ENCODE measurements around the gene ARHGAP10.
"Not testable (repeated sequence)": the region's sequence is repeated elsewhere in the genome, so short reads cannot be mapped to it uniquely, and the experiment has no call there.

ARHGAP10 gene

DNA sequence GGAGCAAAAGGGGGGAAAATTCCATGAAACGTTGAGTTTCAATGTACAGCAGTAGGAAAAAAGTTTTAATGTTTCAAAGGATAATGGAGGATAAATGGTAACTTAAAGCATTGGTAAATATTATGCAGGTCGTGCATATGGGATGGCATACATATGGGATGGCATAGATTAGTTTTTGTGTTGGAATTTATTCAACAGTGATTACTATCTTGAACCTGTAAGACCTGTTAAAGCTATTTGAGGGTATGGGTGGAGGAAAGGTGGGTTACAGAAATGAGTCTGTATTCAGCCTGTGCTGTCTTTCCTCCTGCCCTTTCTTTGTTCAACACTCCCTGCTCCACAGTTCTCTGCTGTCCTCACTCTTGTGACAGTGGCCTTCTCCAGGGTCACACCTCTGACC lies 54.6 kb downstream of the ARHGAP10 start:
- DNase-seq, result no peak
- intact Hi-C loops (cut with DNase I), result no loop called here

DNA sequence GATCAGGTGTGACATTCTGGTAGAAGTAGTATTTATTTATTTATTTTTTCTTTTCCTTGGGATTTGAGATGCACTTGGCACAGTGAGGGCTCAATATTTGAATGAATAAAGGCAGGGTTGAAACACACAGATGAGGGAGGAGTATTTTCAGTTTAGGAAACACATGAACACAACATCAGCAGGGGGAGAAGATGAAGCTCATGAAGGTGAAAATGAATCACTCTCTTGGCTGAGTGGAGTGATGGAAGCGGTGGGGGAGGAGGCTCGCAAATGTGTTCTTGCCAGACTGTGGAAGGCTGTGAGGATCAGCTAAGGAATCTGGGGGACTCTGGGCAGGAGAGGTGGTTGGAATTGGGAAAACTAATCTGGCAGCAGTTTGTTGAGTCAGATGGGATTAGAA lies 55.3 kb downstream of the ARHGAP10 start:
- no peak for DNase-seq
- intact Hi-C loops (cut with DNase I), result no loop called here

DNA sequence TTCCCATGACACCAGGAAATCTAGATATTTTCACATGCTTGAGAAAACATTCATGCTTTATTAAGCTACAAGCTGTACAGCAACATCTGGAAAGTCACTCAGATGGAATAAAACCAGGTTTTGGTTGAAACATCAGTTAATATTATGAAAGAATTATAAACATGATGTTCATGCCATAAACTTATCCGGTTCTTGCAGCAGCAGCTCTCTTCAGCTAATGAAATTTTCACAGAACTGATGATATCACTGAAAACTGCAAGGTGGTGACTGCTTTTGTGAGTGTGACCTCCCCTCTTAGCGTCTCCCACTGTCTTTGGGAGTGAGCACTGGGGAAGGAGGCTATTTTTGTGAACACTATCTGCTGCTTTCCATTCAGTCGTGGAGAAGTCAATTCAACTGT lies 56.9 kb downstream of the ARHGAP10 start:
- no peak for DNase-seq
- intact Hi-C loops (cut with DNase I), result no loop called here

DNA sequence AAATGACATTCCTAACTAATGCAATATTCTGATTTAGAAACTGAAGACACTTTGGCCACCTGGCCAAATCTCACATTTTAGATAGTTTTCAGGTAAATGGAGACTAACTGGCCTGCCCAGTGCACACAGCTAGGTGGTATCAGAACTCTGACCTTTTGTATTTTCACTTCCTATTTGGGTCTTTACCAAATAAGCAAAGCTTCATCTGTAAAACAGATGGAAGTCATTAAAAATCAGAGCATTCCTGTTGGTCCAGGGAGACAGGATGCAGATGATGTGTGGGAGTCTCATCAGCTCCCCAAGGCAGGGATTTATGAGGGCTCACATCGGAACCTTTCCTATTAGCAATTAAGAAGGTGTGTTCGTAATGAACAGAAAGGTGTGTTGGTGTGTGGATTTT lies 57.7 kb downstream of the ARHGAP10 start:
- intact Hi-C loops (cut with DNase I), result no loop called here
- no peak for DNase-seq

DNA sequence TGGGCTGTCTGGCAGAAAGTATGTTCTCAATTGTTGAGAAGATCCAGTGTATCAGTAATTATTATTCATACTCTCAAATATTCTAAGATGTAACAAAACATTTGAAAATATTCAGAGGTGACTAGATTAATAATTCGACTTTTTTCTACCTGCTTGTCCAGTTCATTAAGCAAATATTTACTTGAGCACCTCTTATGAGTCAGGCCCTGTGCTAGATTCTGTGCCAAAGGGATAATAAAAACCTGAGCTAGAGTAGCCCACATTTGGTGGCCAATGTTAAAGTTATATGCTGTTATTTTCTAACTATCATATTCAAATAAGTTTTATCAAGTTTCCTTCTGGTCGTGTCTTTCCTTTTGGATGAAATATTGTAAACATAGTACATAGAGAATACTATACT lies 58.5 kb downstream of the ARHGAP10 start:
- DNase-seq, result no peak
- intact Hi-C loops (cut with DNase I), result no loop called here

DNA sequence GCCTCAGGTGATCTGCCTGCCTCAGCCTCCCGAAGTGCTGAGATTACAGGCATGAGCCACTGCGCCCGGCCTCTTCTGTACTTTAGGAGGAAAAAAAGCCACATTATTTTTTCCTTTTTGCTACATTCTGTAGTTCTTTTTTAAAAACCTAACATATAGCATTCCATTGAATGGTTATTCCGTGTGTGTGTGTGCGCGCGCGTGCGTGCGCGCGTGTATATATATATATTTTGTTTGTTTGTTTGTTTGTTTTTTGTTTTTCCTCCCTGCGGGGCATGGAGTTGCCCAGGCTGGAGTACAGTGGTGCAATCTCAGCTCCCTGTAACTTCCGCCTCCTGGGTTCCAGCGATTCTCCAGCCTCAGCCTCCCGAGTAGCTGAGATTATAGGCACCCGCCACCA lies 59.5 kb downstream of the ARHGAP10 start:
- no peak for DNase-seq

DNA sequence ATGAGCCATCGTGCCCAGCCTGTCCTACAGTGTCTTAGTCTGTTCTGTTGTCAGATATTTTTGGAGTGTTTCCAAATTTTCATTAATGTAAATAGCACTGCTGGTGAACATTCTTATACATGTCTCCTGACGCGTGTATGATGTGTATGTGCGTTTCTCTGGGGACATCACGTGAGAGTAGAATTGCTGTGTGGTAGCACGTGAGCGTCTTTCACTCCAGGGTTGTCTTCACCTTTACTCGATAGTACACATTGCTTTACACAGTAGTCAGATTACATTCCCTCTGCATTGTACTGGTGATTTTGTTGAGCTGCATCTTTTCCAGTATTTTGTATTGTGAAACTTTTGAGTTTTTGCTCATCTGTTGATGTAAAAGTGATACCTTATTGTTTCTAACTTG lies 60.0 kb downstream of the ARHGAP10 start:
- DNase-seq, result no peak
- intact Hi-C loops (cut with DNase I), result no loop called here

More for the DNA sequence above, 59.5 kb downstream of the ARHGAP10 start:
- intact Hi-C loops (cut with DNase I), result no loop called here

DNA sequence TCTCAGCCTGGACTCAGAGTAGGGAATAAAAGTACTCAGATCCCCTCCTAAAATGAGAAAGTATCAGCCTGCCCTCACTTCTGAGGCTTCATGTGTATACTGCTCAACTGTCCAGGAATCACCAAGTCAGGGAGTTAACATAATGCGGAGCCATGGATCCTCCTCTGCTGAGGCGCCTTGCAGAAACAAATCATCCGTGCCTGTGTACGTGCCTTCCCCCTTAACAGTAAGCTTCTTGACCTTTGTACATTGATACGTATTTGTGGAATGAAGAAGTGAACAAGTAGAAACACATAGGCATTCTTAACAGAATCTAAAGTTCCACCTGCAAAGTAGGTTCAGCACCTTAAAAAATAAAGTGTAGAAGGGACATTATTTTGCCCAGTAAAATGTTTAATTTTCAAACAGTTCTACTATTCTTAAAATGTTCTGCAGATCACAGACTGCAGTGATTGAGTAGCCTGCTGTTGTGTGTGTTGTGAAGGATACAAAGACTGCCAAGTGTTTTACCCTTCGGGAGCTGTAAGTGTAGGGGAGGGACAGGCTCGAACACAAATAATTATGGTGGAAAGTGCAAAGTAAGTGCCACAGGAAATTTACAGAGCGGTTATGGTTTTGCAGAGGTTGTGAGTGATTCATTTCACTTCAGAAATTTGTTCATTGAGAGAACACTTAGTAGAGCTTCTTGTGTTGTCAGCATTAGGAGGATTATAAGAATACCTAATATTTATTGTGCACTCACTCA lies 61.9 kb downstream of the ARHGAP10 start:
- intact Hi-C loops (cut with DNase I), result no loop called here
- DNase-seq, result no peak

DNA sequence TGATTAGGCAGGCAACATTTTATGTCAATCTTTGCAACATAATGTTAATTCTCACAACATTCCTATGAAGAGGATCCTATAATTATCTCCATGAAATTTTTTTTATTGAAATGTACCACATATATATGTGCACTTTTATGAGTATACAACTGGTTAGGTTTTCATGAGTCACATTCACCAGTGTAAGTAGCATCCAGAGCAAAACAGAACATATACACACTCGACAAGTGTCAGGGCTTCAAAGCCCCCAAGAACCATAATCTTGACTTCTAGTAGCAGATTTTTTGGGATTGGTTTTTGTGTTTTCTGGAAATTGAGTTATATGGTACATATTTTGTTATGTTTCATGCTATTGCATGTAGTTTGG lies 62.4 kb downstream of the ARHGAP10 start:
- intact Hi-C loops (cut with DNase I), result no loop called here

DNA sequence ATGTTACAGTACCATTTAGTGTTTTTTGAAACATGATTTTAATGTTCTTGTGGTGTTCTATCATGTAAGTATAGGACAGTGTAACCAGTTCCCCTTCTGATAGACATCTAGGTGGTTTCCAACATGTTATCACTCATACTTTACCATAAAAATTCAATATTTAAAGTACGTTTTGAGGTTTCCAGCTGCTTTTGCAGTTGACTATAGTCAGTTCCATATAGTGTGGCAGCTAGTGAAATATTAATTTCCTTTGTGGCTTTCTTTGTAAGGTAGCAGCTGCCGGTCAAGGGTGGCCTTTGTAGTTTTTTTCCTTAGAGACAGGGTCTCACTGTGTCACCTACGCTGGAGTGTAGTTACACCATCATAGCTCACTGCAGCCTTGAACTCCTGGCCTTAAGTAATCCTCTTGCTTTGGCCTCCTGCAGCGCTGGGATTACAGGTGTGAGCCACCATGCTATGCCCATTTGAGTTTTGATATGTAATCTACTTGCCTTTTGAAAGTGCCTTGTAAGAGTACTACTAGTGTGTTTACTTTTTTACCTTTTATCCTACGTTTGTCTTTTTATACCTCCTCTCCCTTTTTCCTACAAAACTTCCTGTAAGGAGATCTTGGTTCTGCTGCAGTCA lies 63.0 kb downstream of the ARHGAP10 start:
- intact Hi-C loops (cut with DNase I), result no loop called here
- DNase-seq, result no peak

More for the DNA sequence above, 62.4 kb downstream of the ARHGAP10 start:
- no peak for DNase-seq

DNA sequence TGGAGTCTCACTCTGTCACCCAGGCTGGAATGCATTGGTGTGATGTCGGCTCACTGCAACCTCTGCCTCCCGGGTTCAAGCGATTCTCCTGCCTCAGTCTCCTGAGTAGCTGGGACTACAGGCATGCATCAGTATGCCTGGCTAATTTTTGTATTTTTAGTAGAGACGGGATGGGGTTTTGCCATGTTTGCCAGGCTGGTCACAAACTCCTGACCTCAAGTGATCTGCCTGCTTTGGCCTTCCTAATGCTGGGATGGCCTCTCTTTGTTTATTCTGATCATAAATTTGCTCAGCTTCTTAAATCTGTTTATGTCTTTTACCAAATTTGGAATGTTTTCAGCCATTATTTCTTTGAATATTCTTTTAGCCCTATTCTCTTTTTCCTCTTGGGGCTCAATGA lies 67.2 kb downstream of the ARHGAP10 start:
- DNase-seq; intact Hi-C loops (cut with DNase I): not testable (repeated sequence)

DNA sequence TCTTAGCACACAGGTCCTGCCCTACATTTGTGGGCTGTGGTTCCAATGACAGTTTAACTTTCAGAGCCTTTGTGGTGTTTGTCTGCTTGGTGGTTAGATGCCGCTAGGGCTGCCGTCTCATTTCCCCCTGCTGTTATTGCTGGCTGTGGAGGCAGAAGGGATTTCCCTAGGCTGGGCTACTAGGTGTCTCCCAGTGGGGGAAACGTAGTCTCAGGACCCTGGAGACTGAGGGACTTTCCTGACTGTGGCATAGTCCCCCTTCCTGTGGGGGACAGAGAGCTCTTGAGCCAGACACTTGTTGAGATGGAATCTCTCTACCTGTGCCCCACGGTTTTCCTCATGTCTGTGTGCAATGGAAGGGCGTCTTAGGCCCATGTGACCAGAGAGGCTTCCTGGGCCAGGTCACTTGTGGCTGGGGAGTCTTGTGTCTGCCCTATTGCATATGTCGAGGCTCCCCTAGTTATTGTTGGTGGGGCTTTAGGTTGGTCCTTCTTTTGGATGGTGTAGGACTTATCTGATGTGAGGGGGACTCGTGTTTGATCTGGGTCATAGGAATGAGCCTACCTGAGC lies 68.2 kb downstream of the ARHGAP10 start:
- DNase-seq, result no peak
- intact Hi-C loops (cut with DNase I), result loop anchor here (10.0 kb wide), 1 partner anchor 65 kb away; the partner anchor contains the start of gene ARHGAP10

DNA sequence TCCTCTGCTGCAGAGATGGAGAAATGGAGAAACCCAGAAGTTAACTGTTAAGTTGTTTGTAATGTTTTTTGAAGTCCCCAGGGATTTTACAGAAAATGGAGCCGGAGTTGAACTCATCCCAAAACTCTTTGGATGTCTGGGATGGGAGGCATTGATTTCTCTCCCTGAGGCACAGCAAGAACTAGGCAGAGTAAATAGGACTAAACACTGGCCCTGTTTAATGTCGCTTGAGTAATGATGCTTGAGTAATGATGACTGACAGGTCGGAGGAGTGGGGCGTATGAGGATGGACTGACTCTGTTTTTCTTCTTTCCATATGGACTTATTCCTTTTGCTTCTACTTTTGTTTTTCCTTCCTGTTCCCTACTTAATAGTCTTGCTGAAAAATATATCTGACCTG lies 69.9 kb downstream of the ARHGAP10 start:
- intact Hi-C loops (cut with DNase I), result loop anchor here (10.0 kb wide), 1 partner anchor 67 kb away; the partner anchor contains the start of gene ARHGAP10
- no peak for DNase-seq

DNA sequence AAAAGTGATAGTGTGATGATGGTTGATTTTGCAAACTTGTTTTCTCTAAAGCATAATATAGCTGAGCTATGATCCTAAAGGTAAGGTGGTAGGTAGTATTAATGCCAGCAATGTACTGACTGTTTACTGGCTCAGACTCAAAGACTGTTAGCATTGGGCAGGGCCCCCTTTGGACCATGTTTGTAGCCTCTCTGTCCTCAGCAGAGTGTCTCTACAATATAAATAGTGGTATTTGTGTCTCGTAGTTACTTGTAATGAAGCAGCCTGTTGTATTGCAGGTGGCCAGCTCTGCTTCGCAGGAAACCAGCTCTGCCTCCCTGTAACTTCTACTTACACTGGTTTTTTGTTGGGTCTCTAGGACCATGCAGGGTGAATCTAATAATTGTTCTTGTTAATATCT lies 70.5 kb downstream of the ARHGAP10 start:
- intact Hi-C loops (cut with DNase I), result loop anchor here (10.0 kb wide), 1 partner anchor 68 kb away; the partner anchor contains the start of gene ARHGAP10
- DNase-seq, result no peak

DNA sequence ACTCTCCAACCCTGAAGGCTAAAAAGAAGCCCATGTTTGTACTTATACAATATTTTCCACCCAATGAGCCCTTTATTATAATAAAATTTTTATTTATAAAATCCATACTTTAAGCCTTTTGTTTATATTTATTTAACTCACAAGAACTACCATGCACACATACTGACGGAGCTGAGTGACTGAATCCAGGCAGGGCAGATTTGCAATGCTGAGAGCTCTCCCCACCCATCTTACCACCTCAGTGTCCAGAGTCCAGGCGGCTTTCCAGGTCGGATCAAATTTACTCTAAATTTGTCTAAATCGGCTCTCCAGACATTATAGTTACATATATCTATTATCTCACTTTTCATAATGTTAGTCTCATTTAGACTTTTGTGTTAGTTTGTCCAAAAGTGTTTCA lies 74.1 kb downstream of the ARHGAP10 start:
- intact Hi-C loops (cut with DNase I), result loop anchor here (10.0 kb wide), 1 partner anchor 71 kb away; the partner anchor contains the start of gene ARHGAP10
- no peak for DNase-seq

DNA sequence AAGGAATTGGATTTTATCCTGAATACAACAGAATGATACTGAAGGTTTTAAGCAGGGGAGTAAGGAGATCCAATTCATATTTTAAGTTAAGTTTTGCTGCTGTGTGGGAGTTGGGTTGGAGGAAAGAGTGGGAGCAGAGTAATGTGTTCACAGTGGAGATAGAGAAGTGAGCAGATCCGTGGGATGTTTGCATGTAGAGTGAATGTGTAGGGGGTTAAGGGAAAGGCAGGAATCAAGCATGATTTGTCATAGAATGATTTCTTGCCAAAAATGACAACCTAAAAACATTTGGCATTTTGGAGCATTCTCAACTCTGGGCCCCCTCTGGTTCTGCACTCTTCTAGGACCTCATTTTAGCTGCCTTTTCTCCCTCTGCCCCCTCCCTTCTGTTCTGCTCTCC lies 76.6 kb downstream of the ARHGAP10 start:
- DNase-seq, result peak in 20 of 42 donors; percentile 16 to 79 (median 42)
- intact Hi-C loops (cut with DNase I), result loop anchor here (10.0 kb wide), 1 partner anchor 74 kb away; the partner anchor contains the start of gene ARHGAP10

DNA sequence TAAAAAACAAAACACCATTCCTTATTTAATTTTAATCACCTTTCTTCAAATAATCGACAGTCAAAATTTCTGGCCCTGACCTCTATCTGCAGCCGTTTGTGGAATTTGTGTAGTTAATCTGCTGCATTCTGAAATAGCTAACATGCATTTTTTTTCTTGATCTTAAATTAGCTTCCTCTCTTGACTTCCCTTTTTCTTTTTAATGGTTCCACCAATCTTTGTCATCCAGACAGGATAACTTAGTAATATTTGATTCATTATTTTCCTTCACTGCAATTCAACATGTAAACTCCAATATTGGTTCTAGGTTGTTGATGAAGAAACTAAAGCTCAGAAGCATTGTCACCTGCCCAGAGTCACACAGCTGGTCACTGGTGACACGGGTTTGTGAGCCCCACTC lies 77.3 kb downstream of the ARHGAP10 start:
- no peak for DNase-seq
- intact Hi-C loops (cut with DNase I), result loop anchor here (10.0 kb wide), 1 partner anchor 74 kb away; the partner anchor contains the start of gene ARHGAP10

DNA sequence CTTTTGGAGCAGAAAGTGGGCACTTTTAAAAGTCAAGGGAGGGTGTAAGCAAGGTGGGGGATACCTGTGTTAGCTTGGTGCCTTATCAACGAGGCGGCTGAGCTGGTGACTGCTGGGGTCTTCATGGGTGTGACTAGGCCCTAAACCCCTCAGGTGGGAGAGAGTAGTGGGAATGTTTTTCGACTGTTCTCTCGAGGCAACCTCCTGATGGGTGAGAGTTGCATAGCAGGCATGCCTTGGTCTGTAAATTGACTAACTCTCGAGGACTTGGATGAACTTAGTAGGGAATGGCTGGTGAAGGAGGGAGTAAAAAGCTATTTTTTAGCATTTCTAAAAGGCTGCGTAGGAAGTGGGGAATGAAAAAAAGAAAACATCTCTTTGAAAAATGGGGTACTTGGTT lies 80.0 kb downstream of the ARHGAP10 start:
- DNase-seq, result no peak
- intact Hi-C loops (cut with DNase I), result no loop called here

DNA sequence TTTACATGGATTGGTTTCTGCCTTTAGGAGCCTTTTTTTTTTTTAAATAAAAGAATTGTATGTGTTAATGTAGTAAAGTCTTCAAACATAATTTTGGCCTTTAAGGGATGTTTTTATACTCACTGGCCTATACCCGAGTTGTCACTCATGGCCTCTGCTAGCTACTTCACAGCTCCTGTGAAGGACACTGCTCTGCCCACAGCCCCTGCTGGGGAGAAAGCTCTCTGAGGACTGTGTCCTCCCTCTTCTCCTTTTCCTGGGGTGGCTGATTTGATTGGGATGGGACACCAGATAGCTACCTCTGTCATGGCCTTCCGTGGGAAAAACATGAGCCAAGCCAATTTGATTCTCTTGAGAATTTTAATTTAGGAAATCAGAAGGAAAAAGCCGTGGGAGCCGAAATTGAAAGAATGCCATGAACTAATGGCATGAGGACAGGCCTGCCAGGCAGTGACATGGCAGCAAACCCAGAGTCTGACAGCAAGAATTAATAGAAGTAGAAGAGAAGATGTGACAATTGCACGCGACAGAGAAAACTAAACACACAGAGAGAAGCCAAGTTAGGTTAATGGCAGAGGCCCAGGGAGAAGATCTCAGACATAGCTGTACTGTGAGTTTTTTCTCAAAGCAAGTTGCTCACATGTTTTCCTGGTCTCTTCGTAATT lies 81.4 kb downstream of the ARHGAP10 start:
- no peak for DNase-seq
- intact Hi-C loops (cut with DNase I), result no loop called here

DNA sequence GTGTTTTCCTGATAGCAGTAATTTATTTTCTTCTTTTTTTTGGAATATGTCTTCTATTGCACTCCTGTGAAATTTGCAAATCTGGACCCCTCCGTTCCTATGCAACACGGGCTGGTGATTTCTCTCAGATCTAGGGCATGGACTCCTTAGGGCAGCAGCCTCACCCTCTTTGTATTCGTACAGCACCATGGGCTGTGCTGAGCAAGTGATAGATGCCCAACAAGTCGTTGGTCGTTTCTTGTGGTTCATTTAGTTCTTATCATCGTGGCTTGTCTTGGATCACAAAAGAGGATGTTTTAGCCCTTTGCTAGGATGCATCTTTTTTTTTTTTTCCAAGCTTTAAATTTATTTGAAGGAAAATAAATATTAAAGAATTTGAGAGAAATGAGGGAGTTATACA lies 82.1 kb downstream of the ARHGAP10 start:
- intact Hi-C loops (cut with DNase I), result no loop called here
- no peak for DNase-seq
